Measurements from ENCODE around the gene ATP6V1F. TPM values are rescaled to one million over a fixed set of nuclear protein-coding genes. Genes with fewer than 3 reads are reported as not detected.
A peak's percentile ranks its signal among the peaks of the same experiment; 100 is the strongest.

The ATP6V1F gene
- total RNA-seq, 5 donors from 2014 or later (not counting 1 experiment from before 2014, with no cell fraction given) = 62.6 to 78.1 (median 75.5) TPM

- WGBS (ENCODE audit: insufficient coverage) = no CpG with 5 or more reads among the region's 1 CpG
- Mint-ChIP-seq H3K9me3 (no peaks in the 10 kb centered on the region), H3K4me1 (peaks cover 12 to 18% (median 15%) of the 10 kb centered on the region in 3 donors), H3K27me3 (peaks cover 34 to 55% of the 10 kb centered on the region in 2 donors), H3K27ac (no peak overlapping the region), H3K36me3 (no peaks in the 10 kb centered on the region), H3K4me3 (no peak overlapping the region)
- ATAC-seq (replicated peaks in 1 of 4) = no peak
- no peak for DNase-seq
- ChIA-PET CTCF (no interaction called here), POLR2A (no interaction called here)
- no peak overlapping the region for H3K27ac ChIP-seq (ENCODE audit: low read length)
- H3K27me3 ChIP-seq (replicated peaks in 1 of 2; ENCODE audit: control insufficient read depth in 2 of 2, extremely low read depth in 1 of 2, insufficient read depth in 2 of 2, low read length in 1 of 2) = peaks cover 0 to 60% of the 10 kb centered on the region in 2 experiments
- H3K4me3 ChIP-seq (ENCODE audit: control insufficient read depth in 1 of 2, extremely low read depth in 1 of 2, low read length in 1 of 2) = no peak overlapping the region
- H3K4me1 ChIP-seq (ENCODE audit: control insufficient read depth in 1 of 2, extremely low read depth in 1 of 2, insufficient read depth in 2 of 2, low read length in 2 of 2) = peaks cover 2 to 24% of the 10 kb centered on the region in 2 experiments
- no peaks in the 10 kb centered on the region for H3K36me3 ChIP-seq (ENCODE audit: control insufficient read depth in 2 of 2, extremely low read depth in 1 of 2, insufficient read depth in 1 of 2, low read length in 1 of 2)
- no peaks in the 10 kb centered on the region for H3K9me3 ChIP-seq
Measured at GRCh38 chr7:128826916-128827247, 35.8 kb upstream of the ATP6V1F start.

GRCh38 chr7:128827248-128827958 lies 35.3 kb upstream of the ATP6V1F start:
- Mint-ChIP-seq H3K4me3 (no peak overlapping the region), H3K27me3 (peaks cover 34 to 55% of the 10 kb centered on the region in 2 donors), H3K27ac (no peak overlapping the region), H3K36me3 (no peaks in the 10 kb centered on the region), H3K4me1 (peaks cover 12 to 18% (median 15%) of the 10 kb centered on the region in 3 donors), H3K9me3 (no peaks in the 10 kb centered on the region)
- Histone ChIP-seq H3K36me3 (ENCODE audit: control insufficient read depth in 2 of 2, extremely low read depth in 1 of 2, insufficient read depth in 1 of 2, low read length in 1 of 2) (no peaks in the 10 kb centered on the region), H3K27ac (ENCODE audit: low read length) (no peak overlapping the region), H3K27me3 (replicated peaks in 1 of 2; ENCODE audit: control insufficient read depth in 2 of 2, extremely low read depth in 1 of 2, insufficient read depth in 2 of 2, low read length in 1 of 2) (peaks cover 0 to 65% of the 10 kb centered on the region in 2 experiments), H3K9me3 (no peaks in the 10 kb centered on the region), H3K4me3 (ENCODE audit: control insufficient read depth in 1 of 2, extremely low read depth in 1 of 2, low read length in 1 of 2) (no peak overlapping the region), H3K4me1 (ENCODE audit: control insufficient read depth in 1 of 2, extremely low read depth in 1 of 2, insufficient read depth in 2 of 2, low read length in 2 of 2) (peaks cover 2 to 29% of the 10 kb centered on the region in 2 experiments)
- ChIA-PET CTCF (interaction anchor here in 1 of 2 donors (0.6 kb wide), 1 partner anchor 92 kb away, joined by 5 read pairs; no protein-coding TSS in a partner anchor), POLR2A (interaction anchor here in 1 of 2 donors (0.5 kb wide), 1 partner anchor 116 kb away, joined by 5 read pairs; no protein-coding TSS in a partner anchor)
- ATAC-seq (replicated peaks in 1 of 4) (no peak), DNase-seq (no peak)
- 87% methylated on average over 15 of the region's 17 CpGs for WGBS (ENCODE audit: insufficient coverage)

GRCh38 chr7:128827971-128828711 lies 34.5 kb upstream of the ATP6V1F start:
- CTCF ChIA-PET = interaction anchor here in 1 of 2 donors (0.6 kb wide), 1 partner anchor 93 kb away, joined by 5 read pairs; no protein-coding TSS in a partner anchor
- Mint-ChIP-seq H3K27ac (no peak overlapping the region), H3K9me3 (no peaks in the 10 kb centered on the region), H3K4me3 (no peak overlapping the region), H3K4me1 (peaks cover 12 to 18% (median 15%) of the 10 kb centered on the region in 3 donors), H3K36me3 (no peaks in the 10 kb centered on the region), H3K27me3 (peaks cover 34 to 55% of the 10 kb centered on the region in 2 donors)
- Histone ChIP-seq H3K9me3 (no peaks in the 10 kb centered on the region), H3K4me3 (ENCODE audit: control insufficient read depth in 1 of 2, extremely low read depth in 1 of 2, low read length in 1 of 2) (no peak overlapping the region), H3K36me3 (ENCODE audit: control insufficient read depth in 2 of 2, extremely low read depth in 1 of 2, insufficient read depth in 1 of 2, low read length in 1 of 2) (no peaks in the 10 kb centered on the region), H3K27ac (ENCODE audit: low read length) (no peak overlapping the region), H3K4me1 (ENCODE audit: control insufficient read depth in 1 of 2, extremely low read depth in 1 of 2, insufficient read depth in 2 of 2, low read length in 2 of 2) (peaks cover 2 to 29% of the 10 kb centered on the region in 2 experiments), H3K27me3 (replicated peaks in 1 of 2; ENCODE audit: control insufficient read depth in 2 of 2, extremely low read depth in 1 of 2, insufficient read depth in 2 of 2, low read length in 1 of 2) (peaks cover 0 to 71% of the 10 kb centered on the region in 2 experiments)
- WGBS (ENCODE audit: insufficient coverage) = 62% methylated on average over 2 of the region's 10 CpGs
- POLR2A ChIA-PET = interaction anchor here in 1 of 2 donors (0.5 kb wide), 1 partner anchor 115 kb away, joined by 5 read pairs; no protein-coding TSS in a partner anchor
- ATAC-seq (replicated peaks in 1 of 4) (no peak), DNase-seq (no peak)

GRCh38 chr7:128829391-128830166 lies 33.1 kb upstream of the ATP6V1F start:
- H3K36me3 ChIP-seq (ENCODE audit: control insufficient read depth in 2 of 2, extremely low read depth in 1 of 2, insufficient read depth in 1 of 2, low read length in 1 of 2) = no peaks in the 10 kb centered on the region
- no peak for ATAC-seq (replicated peaks in 1 of 4)
- H3K36me3 Mint-ChIP-seq = no peaks in the 10 kb centered on the region
- H3K4me1 ChIP-seq (ENCODE audit: control insufficient read depth in 1 of 2, extremely low read depth in 1 of 2, insufficient read depth in 2 of 2, low read length in 2 of 2) = peaks cover 2 to 29% of the 10 kb centered on the region in 2 experiments
- H3K9me3 Mint-ChIP-seq = no peaks in the 10 kb centered on the region
- H3K27me3 Mint-ChIP-seq = peaks cover 34 to 51% of the 10 kb centered on the region in 2 donors
- H3K9me3 ChIP-seq = no peaks in the 10 kb centered on the region
- H3K4me3 Mint-ChIP-seq = peak overlapping the region; percentile 58 to 79 (median 62)
- H3K4me1 Mint-ChIP-seq = peaks cover 12 to 18% (median 15%) of the 10 kb centered on the region in 3 donors
- H3K27ac Mint-ChIP-seq = no peak overlapping the region
- H3K27me3 ChIP-seq (replicated peaks in 1 of 2; ENCODE audit: control insufficient read depth in 2 of 2, extremely low read depth in 1 of 2, insufficient read depth in 2 of 2, low read length in 1 of 2) = peaks cover 0 to 70% of the 10 kb centered on the region in 2 experiments
- ChIA-PET CTCF (no interaction called here), POLR2A (no interaction called here)
- DNase-seq = no peak
- peak overlapping the region in 1 of 2 donors; percentile 41 for H3K4me3 ChIP-seq (ENCODE audit: control insufficient read depth in 1 of 2, extremely low read depth in 1 of 2, low read length in 1 of 2)
- WGBS (ENCODE audit: insufficient coverage) = 59% methylated on average over 7 of the region's 13 CpGs
- no peak overlapping the region for H3K27ac ChIP-seq (ENCODE audit: low read length)

GRCh38 chr7:128830231-128831177 lies 32.2 kb upstream of the ATP6V1F start, which contains the start of gene FLNC:
FLNC (plus strand) TSS chr7:128830406; CDS start chr7:128830638, 232 bp downstream.
- H3K9me3 ChIP-seq = no peaks in the 10 kb centered on the region
- ATAC-seq (replicated peaks in 1 of 4) (peak; percentile 66 to 71 (median 68)), DNase-seq (peak in 27 of 35 experiments; percentile 11 to 50 (median 27))
- POLR2A ChIA-PET = interaction anchor here in 1 of 2 donors (0.7 kb wide), 2 partner anchors 32 to 90 kb away, joined by 4 to 7 read pairs; partner anchors contain the start of gene ATP6V1F
- H3K27me3 Mint-ChIP-seq = peaks cover 34 to 49% of the 10 kb centered on the region in 2 donors
- no peaks in the 10 kb centered on the region for H3K36me3 ChIP-seq (ENCODE audit: control insufficient read depth in 2 of 2, extremely low read depth in 1 of 2, insufficient read depth in 1 of 2, low read length in 1 of 2)
- H3K27me3 ChIP-seq (replicated peaks in 1 of 2; ENCODE audit: control insufficient read depth in 2 of 2, extremely low read depth in 1 of 2, insufficient read depth in 2 of 2, low read length in 1 of 2) = peaks cover 0 to 65% of the 10 kb centered on the region in 2 experiments
- no peaks in the 10 kb centered on the region for H3K36me3 Mint-ChIP-seq
- peaks cover 2 to 29% of the 10 kb centered on the region in 2 experiments for H3K4me1 ChIP-seq (ENCODE audit: control insufficient read depth in 1 of 2, extremely low read depth in 1 of 2, insufficient read depth in 2 of 2, low read length in 2 of 2)
- no peak within 1 kb of the TSS for H3K27ac ChIP-seq (ENCODE audit: low read length)
- CTCF ChIA-PET = no interaction called here
- peaks cover 12 to 18% (median 15%) of the 10 kb centered on the region in 3 donors for H3K4me1 Mint-ChIP-seq
- WGBS (ENCODE audit: insufficient coverage) = 4% methylated on average over 109 of the region's 109 CpGs
- H3K27ac Mint-ChIP-seq = no peak within 1 kb of the TSS
- peak within 1 kb of the TSS; percentile 68 to 79 (median 72) for H3K4me3 Mint-ChIP-seq
- H3K9me3 Mint-ChIP-seq = no peaks in the 10 kb centered on the region
- peak within 1 kb of the TSS; percentile 44 to 69 for H3K4me3 ChIP-seq (ENCODE audit: control insufficient read depth in 1 of 2, extremely low read depth in 1 of 2, low read length in 1 of 2)
